ENCODE measurements around the gene CCDC150.
A peak's percentile ranks its signal among the peaks of the same experiment; 100 is the strongest.
"Not testable (repeated sequence)": the region's sequence is repeated elsewhere in the genome, so short reads cannot be mapped to it uniquely, and the experiment has no call there.

CCDC150 gene

DNA sequence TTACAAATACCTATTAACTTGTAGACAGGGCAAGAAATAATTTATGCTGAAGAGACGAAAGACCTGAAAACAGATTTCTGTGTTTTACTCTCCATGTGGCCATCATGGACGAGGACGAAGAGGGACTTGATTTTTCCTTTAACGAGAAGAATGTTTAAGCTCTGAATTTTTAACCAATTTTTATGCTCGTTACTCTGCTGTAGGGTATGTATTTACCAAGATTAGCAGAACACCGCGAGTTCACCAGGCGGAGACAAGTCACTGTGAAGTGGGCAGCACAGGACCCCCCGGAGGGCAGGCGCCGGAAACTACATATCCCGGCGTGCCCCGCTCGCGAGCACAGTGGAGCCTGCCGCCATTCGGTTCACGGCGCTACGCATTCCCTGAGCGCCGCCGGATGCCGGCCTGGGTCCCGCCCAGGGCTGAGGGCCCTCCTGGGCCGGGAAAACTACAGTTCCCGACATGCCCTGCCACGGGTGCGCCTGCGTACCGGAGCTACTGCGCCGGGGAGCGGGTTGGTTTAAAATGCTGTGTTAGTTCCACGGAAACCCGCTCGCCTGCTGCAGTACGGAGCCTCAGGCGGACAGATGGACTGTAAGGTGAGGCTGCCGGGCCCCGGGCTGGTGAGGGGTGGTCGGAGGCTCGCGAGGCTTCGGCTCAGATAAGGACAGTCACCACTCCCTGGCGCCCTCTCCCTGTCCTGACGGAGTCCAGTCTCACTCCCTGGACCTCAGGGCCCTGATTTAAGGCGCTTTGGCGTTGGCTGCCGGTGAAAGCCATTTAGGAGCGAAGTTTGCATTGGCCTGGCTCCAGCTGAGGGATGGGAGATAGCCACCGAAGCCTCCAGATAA lies at the start of gene CCDC150:
Gene CCDC150 (plus strand): TSS at position 536 of the 851 bp plus-strand sequence. CDS start 52 bp downstream, at position 588.
- DNase-seq = peak; percentile 95

- DNase-seq = no peak
These were observed 49.2 kb upstream of the CCDC150 start for GRCh38 chr2:196590286-196590685.

DNA sequence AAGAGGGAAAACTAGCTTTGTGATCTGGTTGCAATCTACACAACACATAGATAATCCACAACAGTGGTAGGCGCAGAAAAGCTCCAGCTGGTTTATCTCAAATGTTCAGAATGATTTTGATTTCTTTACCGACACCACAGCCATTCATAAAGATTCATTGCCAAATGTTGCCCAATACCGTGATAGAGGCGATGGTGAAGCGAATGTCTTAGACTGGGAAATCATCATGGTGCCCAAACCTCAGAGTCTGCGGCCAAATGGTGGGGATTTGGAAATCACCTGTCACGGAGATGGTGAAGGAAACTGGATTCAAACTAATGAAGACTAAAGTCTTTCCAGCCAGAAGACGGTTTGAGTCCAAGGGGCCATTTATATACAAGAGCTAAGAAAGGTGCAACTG lies 48.5 kb upstream of the CCDC150 start:
- no peak for DNase-seq

DNA sequence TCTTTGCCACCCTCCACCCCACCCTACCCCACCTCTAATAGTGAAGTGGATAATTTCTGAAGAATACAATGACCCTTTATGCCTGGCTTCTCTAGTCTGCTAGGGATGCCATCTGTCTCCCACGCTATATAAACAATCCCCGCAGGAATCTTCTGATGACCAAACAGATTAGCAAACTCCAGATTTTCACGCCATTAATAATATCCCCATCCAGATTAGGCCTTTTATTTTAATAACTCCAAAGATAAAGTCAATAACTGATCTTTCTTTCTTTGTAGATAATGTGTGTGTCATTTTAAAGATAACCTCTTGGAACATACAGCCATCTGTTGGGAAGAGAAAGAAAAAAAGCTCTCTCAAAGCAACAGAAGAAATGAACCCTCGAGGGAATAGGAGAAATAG lies 47.9 kb upstream of the CCDC150 start:
- DNase-seq = no peak

- no peak for DNase-seq
These were observed 47.1 kb upstream of the CCDC150 start for GRCh38 chr2:196592331-196592910.

DNA sequence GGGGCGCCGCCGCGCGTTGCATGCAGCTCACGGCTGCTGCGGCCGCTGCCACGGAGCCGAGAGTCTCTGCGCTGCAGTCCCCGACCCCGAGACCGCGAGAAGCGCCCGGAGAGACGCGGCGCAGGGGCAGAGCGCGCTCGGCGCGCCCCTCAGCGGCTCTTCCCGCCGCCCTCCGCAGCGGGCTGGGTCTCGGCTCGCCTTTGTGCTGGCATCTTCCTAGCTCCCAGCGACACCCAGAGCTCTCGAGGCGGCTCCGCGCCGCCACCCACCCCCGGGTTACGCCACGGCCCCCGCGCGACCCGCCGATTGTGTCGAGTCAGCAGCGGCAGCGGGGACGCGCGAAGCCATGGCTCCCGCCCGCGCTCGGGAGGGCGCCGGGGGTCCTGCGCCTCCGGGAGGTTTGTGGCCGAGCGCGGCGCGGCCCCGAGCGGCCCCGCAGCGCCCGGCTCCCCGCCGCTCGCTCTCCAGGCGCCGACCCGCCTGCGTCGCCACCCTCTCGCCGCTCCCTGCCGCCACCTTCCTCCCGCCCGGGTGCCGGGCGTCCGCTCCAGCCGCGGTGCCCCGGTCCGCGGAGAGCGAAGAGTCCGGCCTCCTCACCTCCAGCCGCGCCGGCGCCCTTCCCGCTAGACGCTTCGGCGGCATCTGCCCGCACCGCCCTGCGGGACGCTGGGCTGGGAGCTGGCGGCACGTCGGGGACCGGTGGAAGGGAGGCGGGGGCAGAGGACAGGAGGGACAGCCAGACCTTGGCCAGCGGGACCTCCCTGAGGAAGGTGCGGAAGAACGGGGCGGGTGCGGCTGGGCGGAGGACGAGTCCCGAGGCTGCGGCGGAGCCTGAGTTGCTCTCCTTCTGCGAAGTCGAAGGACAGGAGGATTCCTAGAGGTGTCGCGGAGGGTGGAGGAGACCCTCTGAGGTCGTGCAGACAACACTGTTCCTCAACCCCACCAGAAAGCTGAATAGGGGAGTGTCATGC lies 46.3 kb upstream of the CCDC150 start, which contains the start of gene HECW2:
Gene HECW2 (minus strand): TSS at position 644 of the 971 bp plus-strand sequence.
- no peak for DNase-seq

GRCh38 chr2:196594158-196594557 lies 45.4 kb upstream of the CCDC150 start:
- DNase-seq = no peak

DNA sequence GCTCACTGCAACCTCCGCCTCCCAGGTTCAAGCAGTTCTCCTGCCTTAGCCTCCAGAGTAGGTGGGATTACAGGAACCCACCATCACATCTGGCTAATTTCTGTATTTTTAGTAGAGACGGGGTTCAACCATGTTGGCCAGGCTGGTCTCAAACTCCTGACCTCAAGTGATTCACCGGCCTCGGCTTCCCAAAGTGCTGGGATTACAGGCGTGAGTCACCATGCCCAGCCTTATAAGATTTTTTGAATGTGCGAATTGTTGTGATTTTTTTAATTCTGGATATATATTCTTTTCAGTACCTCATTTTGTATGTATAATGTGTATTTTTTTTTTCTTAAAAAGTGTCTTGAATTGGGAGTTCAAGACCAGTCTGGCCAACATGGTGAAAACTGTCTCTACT lies 42.0 kb upstream of the CCDC150 start:
- no peak for DNase-seq

- DNase-seq = no peak
These were observed 41.1 kb upstream of the CCDC150 start for GRCh38 chr2:196598412-196598811.

DNA sequence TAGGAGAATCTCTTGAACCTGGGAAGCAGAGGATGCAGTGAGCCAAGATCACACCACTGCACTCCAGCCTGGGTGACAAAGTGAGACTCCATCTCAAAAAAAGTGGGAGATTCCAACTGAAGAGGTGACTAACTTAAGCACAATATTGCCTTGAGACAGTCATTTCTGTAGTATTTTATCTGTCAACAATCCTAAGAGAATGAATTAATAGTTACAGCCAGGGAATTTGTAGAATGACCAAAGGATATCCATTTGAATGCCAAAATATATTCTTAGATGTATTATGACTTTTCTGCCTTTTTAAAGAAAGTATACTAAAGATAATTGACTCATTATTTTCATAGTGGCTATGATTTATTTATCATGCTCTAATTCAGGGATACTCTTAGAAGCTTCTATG lies 40.7 kb upstream of the CCDC150 start:
- DNase-seq = no peak

DNA sequence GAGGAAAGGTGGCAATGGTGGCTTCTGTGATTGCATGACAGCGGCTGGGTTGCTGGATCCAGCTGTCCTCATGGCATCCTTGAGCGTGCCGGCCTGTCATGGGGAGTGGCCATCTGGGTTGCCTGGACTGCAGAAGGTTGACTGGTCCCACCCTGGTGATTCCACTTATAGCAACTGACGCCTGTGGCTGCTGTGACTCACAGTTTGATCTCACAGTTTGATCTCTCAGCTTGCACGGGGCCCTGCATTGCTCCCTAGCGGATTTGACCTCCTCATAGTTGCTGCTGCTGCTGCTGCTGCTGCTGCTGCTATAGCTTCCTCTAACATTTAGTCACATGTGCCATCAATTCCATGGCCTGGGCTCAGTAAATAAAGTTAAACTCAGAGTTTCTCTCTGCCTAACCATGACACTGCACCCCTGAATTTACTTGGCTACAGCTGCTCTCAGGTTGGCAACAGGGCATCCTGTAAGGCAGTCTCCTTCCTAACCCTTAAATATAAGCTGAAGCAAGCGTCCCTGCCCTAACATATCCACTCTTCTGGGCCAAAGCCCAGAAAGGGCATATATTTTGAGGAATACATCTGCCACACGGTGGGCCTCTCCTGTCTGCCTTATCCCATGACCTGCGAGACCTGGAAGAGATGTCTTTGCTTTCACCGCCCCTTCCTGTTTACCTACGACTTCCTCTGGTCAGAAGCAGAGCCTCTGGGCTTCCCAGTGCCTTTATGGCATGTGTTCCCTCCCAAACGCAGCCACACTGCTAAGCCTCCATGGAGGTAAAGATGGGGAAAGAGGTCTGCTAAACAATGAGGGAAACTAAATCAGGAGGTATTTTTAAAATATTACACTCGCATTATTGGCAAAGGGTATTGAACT lies 37.8 kb upstream of the CCDC150 start:
- DNase-seq = no peak

GRCh38 chr2:196604196-196604595 lies 35.3 kb upstream of the CCDC150 start:
- DNase-seq = no peak

- DNase-seq = no peak
These were observed 33.0 kb upstream of the CCDC150 start for GRCh38 chr2:196606516-196606915.

DNA sequence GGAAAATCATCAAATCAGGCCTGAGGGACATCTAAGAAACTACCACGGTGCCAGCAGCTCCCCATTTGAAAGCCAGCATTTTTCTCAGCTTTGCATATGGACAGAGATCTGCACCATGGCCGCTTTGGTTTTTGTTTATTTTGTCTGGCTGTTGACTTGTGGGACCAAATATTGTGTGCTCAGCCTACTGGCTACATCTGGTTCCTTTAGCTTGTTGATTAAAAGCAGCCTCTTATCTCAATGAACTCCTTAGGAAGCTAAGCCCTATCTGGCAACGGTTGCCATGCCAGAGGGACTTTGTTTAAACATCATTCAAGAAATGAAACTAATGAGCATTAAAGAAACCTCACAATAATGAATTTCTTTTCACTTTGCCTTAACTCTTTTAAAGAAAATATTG lies 32.4 kb upstream of the CCDC150 start:
- DNase-seq = no peak

DNA sequence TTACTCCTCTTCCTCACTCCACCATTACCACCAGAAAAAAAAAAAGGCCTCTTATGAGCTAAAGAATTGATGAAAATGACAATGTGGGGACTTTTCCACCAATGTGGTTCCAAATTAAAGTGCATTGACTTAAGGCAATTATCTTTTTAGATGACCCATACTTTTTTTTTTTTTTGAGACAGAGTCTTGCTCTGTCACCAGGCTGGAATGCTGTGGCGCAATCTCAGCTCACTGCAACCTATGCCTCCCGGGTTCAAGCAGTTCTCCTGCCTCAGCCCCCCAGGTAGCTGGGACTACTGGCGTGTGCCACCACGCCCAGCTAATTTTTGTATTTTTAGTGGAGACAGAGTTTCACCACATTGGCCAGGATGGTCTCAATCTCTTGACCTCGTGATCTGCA lies 31.6 kb upstream of the CCDC150 start:
- not testable (repeated sequence) for DNase-seq

DNA sequence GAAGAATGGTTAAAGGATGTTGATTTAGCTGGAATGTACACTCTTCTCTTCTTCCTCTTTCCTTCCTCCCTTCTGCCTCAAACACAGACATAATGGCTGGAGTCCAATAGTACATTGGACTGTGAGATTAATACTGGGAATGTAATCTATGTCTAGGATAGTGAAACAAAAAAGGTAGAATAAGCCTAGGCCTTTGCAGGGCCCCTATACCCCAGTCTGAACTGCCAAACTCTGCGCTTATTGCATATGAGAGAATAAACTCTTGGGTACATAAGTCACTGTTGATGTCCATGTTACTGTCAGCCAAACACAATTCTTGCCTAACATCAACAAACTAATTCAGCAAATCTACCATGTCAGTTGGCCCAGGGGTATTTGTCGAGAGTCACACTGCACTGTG lies 29.7 kb upstream of the CCDC150 start:
- DNase-seq = no peak

GRCh38 chr2:196610796-196611195 lies 28.7 kb upstream of the CCDC150 start:
- DNase-seq = no peak

GRCh38 chr2:196613302-196613701 lies 26.2 kb upstream of the CCDC150 start:
- DNase-seq = no peak

DNA sequence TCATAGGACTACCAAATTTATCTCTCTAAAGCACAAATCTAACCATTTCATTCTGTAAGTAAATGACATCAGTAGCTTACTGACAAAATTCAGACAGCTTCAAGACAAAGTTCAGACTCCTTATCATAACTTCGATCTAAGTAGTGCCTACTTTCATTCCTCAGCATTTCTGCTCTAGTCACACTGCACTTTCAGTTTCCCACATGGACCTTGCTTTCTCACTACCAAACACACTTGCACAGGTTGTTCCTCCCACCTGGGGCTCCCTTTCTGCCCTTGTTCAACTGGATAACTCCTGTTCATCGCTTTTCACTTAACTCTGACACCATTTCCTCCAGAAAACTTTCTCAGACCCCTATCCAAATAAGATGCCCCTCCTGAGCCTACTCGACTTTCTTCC lies 22.1 kb upstream of the CCDC150 start:
- no peak for DNase-seq

DNA sequence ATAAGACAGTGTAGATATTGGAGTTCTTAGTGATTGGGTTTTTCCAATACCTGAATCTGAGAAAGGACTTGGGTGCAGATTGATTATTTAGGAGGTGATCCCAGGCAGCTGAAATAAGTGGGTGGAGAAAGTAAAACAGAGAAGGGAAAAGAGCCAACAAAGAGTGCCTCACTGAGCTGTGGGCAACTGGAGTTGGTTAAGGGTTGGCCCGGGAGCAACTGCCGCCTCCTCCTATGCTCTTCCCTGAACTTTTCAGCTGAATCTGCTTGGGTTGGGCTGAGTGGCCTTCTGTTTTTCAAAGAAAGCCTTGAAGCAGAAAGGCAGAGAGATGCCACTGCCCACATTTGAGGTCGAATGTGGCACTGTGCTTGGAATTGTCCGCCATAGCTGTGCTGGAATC lies 20.9 kb upstream of the CCDC150 start:
- DNase-seq = no peak

- DNase-seq = no peak
These were observed 9.0 kb upstream of the CCDC150 start for GRCh38 chr2:196630531-196630930.

- DNase-seq = no peak
These were observed 4.4 kb upstream of the CCDC150 start for GRCh38 chr2:196635156-196635555.

All from CD4-positive, alpha-beta T cell treated with Interleukin-10 for 1 hour (primary cell).